Jurkat, Clone E6-1 (cell line): Measurements from ENCODE around the gene LGALS1.

Experiments
- DNase-seq: peaks from one replicate; pipeline ENCODE4 v3.0.0-alpha.2; 2011; ENCODE audit warnings: low read depth, low spot score
- H3K4me3 ChIP-seq: 2 replicates; pipeline ENCODE4 v1.5.1; 2011; ENCODE audit warnings: mild to moderate bottlenecking, low read length, control low read depth, moderate library complexity

Gene LGALS1

GRCh38 chr22:37659897-37660708 is 15.3 kb upstream of the LGALS1 start:
- no peak for DNase-seq
- H3K4me3 ChIP-seq: peak overlapping the region; percentile 86

- no peak for DNase-seq
- H3K4me3 ChIP-seq: no peak overlapping the region
Measured at GRCh38 chr22:37660709-37661045, 14.8 kb upstream of the LGALS1 start.

DNA sequence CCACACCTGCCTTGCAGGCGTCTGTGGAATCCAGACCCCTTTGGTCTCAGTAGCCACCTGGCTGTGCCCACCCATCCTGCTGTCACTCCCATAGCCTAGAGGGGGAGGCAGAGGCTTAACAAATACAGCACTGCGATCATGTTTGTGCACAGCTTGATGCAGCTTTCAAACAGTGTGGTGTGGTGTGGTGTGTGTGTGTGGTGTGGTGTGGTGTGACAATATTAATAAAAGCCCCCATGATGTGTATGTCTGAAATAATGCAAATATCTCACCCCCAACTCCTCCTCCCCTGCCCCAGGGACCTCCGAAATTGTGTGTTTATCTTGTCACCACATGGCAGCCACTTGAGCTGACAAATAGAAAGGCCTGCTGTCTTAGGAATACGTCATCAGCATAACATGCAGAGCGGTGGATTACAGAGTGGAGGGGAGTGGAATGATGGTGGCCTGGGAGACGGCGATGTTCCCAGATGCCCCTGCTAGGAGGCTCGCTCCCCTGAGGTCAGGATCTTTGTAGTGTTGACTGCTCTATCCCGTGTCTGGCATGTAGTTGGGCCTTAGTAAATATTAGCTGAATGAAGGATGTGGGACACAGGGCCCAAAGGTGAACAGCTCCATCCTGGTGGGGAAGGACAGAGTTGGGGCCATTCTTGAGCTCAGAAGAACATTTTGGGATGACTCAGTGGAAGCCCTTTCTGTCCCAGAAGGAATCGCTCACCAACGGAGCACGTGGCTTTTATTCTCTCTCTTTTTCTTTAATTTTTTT is 14.1 kb upstream of the LGALS1 start:
- no peak for DNase-seq
- no peak overlapping the region for H3K4me3 ChIP-seq

GRCh38 chr22:37662039-37662438 is 13.4 kb upstream of the LGALS1 start:
- no peak overlapping the region for H3K4me3 ChIP-seq
- no peak for DNase-seq

DNA sequence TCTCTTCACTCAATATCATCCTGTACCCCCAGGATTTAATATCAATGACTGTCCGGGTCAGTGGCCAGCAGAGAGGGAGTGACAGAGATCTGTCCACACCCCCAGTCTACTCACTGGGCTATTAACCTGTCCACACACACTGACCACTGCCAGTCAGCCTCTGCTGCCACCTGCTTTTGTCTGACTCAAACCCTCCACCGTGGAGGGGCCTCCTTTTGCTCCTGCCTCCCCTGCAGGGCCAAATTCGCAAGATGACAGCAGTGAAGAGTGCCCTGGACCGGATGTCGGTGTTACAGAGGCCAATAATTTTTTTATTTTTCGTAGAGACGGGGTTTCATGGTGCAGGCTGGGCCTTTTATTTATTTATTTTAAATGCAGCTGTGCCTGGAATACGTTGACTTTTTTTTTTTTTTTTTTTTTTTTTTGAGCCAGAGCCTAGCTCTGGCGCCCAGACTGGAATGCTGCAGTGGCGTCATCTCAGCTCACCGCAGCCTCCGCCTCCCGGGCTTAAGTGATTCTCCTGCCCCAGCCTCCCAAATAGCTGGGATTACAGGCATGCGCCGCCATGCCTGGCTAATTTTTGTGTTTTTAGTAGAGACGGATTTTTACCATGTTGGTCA is 11.8 kb upstream of the LGALS1 start:
- H3K4me3 ChIP-seq: no peak overlapping the region
- no peak for DNase-seq

DNA sequence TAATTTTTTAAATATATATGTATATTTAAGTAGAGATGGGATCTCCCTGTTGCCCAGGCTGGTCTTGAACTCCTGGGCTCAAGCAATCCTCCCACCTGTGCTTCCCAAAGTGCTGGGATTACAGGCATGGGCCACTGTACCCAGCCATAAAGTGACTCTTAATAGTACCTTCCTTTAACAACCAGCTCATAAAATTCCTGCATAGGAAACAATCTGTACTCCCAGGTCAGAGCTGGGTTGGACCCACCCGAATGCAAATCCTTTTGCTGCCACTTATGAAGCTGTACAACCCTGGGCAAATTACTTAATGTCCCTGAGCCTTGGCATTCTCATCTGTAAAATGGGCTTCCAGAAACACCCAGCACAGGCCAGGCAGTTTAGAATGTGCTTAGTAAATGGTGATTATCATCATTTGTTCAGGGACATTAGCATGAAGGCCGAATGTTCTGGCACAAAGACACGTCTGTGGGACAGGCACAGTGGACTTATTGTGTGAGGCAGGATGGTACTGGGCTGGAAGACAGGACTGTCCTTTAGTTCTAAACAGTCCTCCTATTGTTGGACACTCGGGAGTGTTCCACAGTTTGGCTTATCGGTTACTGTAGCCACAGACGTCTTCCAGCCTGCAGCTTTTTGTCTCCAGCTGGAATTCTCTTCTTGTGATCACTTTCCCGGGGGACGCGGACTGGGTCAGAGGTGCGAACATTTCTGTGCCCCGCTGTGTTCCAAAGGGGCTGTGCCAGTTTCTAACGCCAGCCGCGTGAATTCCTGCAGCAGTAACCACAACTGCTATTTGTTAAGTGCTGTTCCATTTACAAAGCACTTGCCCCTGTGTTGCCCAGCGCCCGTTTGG is 11.0 kb upstream of the LGALS1 start:
- H3K4me3 ChIP-seq: no peak overlapping the region
- no peak for DNase-seq

DNA sequence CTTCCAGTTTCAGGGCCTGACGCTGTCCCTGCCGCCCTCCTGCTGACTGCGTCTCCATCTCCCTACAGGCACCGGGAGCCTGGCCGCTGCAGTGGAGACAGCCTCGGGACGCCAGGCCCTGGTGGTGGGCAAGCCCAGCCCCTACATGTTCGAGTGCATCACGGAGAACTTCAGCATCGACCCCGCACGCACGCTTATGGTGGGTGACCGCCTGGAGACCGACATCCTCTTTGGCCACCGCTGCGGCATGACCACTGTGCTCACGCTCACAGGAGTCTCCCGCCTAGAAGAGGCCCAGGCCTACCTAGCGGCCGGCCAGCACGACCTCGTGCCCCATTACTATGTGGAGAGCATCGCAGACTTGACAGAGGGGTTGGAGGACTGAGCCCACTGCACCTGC is 9.9 kb upstream of the LGALS1 start:
- no peak for DNase-seq
- no peak overlapping the region for H3K4me3 ChIP-seq

- no peak overlapping the region for H3K4me3 ChIP-seq
- DNase-seq: no peak
Measured at GRCh38 chr22:37669586-37669985, 5.8 kb upstream of the LGALS1 start.

GRCh38 chr22:37672206-37672919 is 3.1 kb upstream of the LGALS1 start:
- H3K4me3 ChIP-seq: no peak overlapping the region

DNA sequence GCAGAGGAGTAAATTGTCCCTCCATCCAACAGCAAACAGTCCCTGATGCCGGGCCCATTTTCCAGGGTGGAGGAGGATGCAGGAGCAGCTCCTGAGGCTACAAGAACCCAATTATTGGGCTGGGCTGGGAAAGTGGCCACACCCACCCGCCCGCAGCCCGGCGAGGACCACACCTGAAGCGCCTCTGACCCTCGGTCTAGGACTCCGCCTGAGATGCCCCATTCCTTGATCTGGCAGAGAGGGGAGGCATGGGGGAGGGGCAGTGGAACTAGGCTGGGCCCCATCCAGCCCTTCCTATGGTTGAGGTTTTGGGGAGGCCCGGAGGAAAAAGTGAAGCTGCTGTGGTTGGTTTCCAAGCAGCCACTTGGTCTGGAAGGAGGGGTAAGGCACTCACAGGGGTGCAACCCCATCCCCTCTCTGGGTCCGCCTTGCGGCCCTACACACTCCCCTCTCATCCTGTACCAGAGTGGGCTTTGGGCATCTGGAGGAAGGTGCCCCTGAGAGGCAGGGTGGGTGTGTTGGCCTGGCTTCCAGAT is 2.4 kb upstream of the LGALS1 start:
- H3K4me3 ChIP-seq: no peak overlapping the region
- no peak for DNase-seq

More at GRCh38 chr22:37672206-37672919, 3.1 kb upstream of the LGALS1 start:
- peak; percentile 57 for DNase-seq

GRCh38 chr22:37674248-37674647 is 1.2 kb upstream of the LGALS1 start:
- no peak overlapping the region for H3K4me3 ChIP-seq
- DNase-seq: no peak

GRCh38 chr22:37675930-37676735 is 697 bp downstream of the LGALS1 start:
- no peak for DNase-seq
- peak overlapping the region; percentile 65 for H3K4me3 ChIP-seq

DNA sequence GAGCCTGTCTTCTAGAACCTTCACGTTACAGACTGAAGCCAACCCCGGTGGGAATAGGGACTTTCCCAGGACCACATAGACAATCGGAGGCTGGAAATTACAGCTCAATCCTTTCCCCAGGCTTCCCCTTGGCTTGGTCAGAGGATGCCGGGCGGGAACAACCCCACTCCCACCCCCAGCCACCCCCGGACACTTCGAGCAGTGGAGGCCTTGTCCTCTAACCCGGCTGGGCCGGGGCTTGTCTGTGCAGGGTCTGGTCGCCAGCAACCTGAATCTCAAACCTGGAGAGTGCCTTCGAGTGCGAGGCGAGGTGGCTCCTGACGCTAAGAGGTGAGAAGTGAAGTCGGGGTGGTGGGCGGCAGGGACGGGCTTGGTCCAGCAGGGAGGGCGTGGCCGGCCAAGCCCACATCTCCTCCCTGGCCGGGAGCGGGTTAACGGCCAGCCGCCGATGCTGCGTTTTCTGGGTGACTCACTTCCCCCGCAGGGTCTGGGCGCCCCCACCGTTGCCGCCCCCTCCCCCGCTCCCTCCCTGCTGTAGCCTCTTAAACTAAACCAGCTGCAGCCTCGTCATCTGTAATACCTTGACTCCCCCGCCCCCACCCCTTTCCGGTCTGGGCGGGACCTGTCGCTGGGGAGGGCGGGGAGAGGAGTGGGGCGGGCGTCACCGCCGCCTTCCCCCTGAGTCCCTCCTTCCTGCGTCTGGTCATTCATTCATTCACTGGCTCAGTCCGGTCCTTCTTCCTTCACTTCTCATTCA is 1.5 kb downstream of the LGALS1 start:
- peak; percentile 90 for DNase-seq
- H3K4me3 ChIP-seq: peak overlapping the region; percentile 65

- no peak for DNase-seq
- H3K4me3 ChIP-seq: peak overlapping the region; percentile 65
Measured at GRCh38 chr22:37677493-37677974, 2.1 kb downstream of the LGALS1 start.

DNA sequence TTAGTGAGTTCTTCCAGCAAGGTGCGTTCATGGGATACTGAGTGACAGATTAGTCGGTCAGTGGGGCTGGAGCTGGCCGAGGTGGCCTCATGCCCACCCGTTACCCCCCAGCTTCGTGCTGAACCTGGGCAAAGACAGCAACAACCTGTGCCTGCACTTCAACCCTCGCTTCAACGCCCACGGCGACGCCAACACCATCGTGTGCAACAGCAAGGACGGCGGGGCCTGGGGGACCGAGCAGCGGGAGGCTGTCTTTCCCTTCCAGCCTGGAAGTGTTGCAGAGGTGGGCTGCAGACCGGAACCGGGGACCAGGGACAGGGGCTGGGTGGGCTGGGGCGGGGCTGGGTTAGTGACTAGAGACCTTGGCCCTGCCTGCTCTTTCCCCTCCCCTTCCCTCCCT is 2.9 kb downstream of the LGALS1 start:
- no peak for DNase-seq
- H3K4me3 ChIP-seq: no peak overlapping the region

- no peak for DNase-seq
- no peak overlapping the region for H3K4me3 ChIP-seq
Measured at GRCh38 chr22:37679670-37680069, 4.2 kb downstream of the LGALS1 start.
